GM20000 (cell line): ENCODE results near the gene SRL.

Source experiments
- DNase-seq: peaks from one replicate; pipeline ENCODE4 v3.0.0; 2012; ENCODE audit warnings: low spot score
- TF ChIP-seq, protein P1 (sequence below): IDR thresholded peaks from 2 replicates; pipeline ENCODE4 v1.5.1; 2012; ENCODE audit warnings: mild to moderate bottlenecking, control low read depth; ENCODE audit errors: extremely low read depth, missing control alignments

Gene SRL

GRCh38 chr16:4152267-4152666, 89.6 kb downstream of the SRL start:
- TF ChIP-seq, protein P1, sequence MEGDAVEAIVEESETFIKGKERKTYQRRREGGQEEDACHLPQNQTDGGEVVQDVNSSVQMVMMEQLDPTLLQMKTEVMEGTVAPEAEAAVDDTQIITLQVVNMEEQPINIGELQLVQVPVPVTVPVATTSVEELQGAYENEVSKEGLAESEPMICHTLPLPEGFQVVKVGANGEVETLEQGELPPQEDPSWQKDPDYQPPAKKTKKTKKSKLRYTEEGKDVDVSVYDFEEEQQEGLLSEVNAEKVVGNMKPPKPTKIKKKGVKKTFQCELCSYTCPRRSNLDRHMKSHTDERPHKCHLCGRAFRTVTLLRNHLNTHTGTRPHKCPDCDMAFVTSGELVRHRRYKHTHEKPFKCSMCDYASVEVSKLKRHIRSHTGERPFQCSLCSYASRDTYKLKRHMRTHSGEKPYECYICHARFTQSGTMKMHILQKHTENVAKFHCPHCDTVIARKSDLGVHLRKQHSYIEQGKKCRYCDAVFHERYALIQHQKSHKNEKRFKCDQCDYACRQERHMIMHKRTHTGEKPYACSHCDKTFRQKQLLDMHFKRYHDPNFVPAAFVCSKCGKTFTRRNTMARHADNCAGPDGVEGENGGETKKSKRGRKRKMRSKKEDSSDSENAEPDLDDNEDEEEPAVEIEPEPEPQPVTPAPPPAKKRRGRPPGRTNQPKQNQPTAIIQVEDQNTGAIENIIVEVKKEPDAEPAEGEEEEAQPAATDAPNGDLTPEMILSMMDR = no peak
- no peak for DNase-seq

DNA sequence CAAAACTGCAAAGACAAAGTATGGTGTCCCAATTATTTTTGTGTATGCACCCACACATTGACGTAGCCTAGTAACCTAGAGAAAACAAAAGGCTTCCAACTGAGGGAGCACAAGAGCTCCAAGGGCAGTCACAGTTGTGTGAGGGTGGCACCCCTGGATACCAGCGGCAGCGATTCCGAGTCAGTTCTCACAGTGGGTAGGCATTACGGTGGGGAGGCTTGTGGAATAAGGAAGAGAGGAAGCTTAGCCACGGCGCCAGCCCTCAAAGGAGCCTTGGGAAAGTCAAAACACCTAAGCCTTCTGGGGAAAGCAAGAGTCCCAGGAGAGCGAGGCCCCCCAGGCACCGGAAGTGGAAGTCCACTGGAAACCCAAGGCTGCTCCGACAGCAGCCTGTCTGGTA, 94.6 kb downstream of the SRL start:
- DNase-seq = no peak
- TF ChIP-seq, protein P1 = no peak

DNA sequence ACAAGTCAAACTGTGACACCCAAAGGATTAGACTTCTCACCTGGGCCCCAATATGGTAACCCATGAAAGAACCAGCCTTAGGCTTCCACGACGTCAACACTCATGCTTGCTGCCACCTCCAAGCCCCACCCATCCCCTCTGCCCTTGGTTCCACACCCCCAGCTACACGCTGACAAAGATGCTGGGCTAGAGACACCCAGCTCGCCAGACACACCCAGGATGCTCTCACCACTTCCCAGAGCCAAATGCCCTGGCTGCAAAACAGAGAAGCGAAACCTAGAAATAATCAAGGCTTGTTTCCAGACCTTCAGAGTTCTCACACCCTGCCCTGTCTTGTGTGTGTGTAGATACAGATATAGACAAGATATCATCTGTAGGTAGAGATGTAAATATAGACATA, 99.6 kb downstream of the SRL start:
- TF ChIP-seq, protein P1 = no peak
- DNase-seq = no peak

- TF ChIP-seq, protein P1 = no peak
- no peak for DNase-seq
These were observed 100.3 kb downstream of the SRL start for GRCh38 chr16:4141604-4142003.

DNA sequence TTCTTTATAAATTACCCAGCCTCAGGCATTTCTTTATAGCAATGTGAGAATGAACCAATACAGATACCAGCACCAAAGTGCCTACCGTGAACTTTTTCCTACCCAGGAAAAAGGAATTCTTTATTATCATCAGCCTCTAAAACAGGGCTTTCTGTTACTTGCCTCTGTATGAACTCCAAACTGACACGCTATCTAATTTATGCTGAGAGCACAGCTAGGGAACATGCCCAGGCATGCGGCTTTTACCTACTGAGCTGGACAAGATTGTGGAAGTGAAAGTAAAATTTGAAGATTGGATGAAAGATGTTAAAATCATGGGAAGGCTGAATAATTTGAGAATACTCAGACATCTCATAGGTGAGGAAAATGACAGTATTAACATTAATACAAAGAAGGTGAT, 101.2 kb downstream of the SRL start:
- no peak for DNase-seq
- TF ChIP-seq, protein P1 = no peak

DNA sequence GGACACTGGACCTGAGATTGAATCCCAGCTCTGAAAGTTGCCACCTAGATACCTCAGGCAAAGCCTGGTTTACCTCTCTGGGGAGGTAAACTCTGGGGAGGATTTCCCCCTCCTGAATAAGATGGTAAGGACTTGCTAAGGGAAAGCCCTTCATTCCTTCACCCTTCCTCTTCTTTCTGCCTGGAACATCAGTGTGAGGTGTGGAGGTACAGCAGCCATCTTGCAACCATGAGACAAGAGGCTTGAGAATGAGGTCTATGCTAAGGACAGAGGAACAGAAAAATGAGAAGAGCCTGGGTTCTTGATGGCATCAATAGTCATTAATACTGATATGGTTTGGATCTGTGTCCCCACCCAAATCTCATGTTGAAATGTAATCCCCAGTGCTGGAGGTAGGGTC, 101.9 kb downstream of the SRL start:
- no peak for DNase-seq
- TF ChIP-seq, protein P1 = no peak
